Measurements from ENCODE around the gene B3GAT2.

DNA sequence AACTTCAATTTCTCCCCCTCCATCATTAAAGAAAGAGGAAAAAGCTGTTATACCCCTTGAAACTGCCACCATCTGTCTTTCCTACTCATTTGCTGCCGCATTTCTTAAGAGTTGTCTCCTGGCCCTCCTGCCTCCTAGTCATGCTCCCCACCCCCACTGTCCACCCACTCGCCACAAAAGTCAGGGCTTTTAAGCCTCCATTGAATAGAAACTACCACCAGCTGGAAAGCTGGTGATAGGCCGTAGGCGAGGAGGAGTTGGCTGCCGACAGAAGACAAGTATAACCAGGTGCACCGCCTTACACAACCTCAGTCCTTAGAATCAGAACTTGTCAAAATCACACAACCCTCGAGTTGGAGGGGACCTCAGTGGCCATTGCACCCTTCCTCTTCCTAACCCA is 67.6 kb downstream of the B3GAT2 start:
- TF ChIP-seq EZH2 (IDR thresholded peaks at IDR 0.05; ENCODE audit: insufficient read depth, poor library complexity, severe bottlenecking) (no peak), EZH2phosphoT487 (IDR thresholded peaks at IDR 0.05; ENCODE audit: insufficient read depth, low read depth) (no peak)

Measured in GM23248 (cell line).